Body of pancreas (tissue), 4 donors: ENCODE measurements around the gene TWSG1. TPM values are rescaled to one million over a fixed set of nuclear protein-coding genes. Genes with fewer than 3 reads are reported as not detected.

ENCODE experiments used
- ATAC-seq: fragments of 150-250 bp; one replicate; pipeline ENCODE4 v1.9.1; 2016
- DNase-seq, 4 donors: peaks; one replicate each; pipeline ENCODE4 v3.0.0-alpha.2; 2019
- H3K27ac ChIP-seq, 4 donors: fragments of 200-600 bp; sonication (generic); 1 replicate in 3 of 4; 2 replicates in 1 of 4; pipeline versions ENCODE4 v1.5.1 to v1.6.1; 2016 to 2019; ENCODE audit warnings: mild to moderate bottlenecking in 1 of 4, mixed read lengths in 1 of 4, moderate library complexity in 1 of 4
- H3K27me3 ChIP-seq, 2 donors: fragments of 200-600 bp; sonication (generic); one replicate each; pipeline ENCODE4 v1.6.0; 2016; ENCODE audit warnings: mild to moderate bottlenecking in 1 of 2
- H3K36me3 ChIP-seq, 2 donors: fragments of 200-600 bp; sonication (generic); replicated peaks in 1 of 2; 2 replicates each; pipeline ENCODE4 v1.5.1; 2016; ENCODE audit warnings: low read depth in 2 of 2; ENCODE audit not compliant: insufficient read depth in 1 of 2
- H3K4me1 ChIP-seq: fragments of 200-600 bp; sonication (generic); one replicate; pipeline ENCODE4 v1.6.0; 2016
- H3K4me3 ChIP-seq, 2 donors: fragments of 200-600 bp; sonication (generic); 1 replicate in 1 of 2; 2 replicates in 1 of 2; pipeline ENCODE4 v1.5.1; 2016 to 2019
- H3K9me3 ChIP-seq, 3 donors: fragments of 200-600 bp; sonication (generic); 1 replicate in 2 of 3; 2 replicates in 1 of 3; pipeline ENCODE4 v1.5.1; 2016
- POLR2A ChIP-seq, 3 donors: fragments of 450-650 bp; IDR thresholded peaks; one replicate each; pipeline ENCODE4 v1.6.1; 2016; ENCODE audit warnings: antibody characterized with exemption in 3 of 3, mild to moderate bottlenecking in 2 of 3
- WGBS, 2 donors: methylation state at CpG; one replicate each; pipeline ENCODE4 v1.1.5; 2017; 5-methylcytosine and 5-hydroxymethylcytosine counted together
- intact Hi-C: fragments of 100-400 bp; cut with DNase I; formaldehyde crosslinking; loops from one replicate; pipeline ENCODE4 v1.15.1; 2023
- total RNA-seq, 2 donors: library from RNA; depleted of rRNA; stranded (reverse); fragments of >200 nt; gene quantifications; one replicate each; pipeline ENCODE4 v1.1.0, GENCODE V29; 2016
- TF ChIP-seq, protein P1 (sequence below), 7 experiments: fragments of 450-650 bp in 4 of 7; fragments of 200-600 bp in 3 of 7; sonication (generic) in 3 of 7; IDR thresholded peaks; one replicate each; pipeline ENCODE4 v1.5.1; 2016 to 2019; ENCODE audit warnings: antibody characterized with exemption in 7 of 7

The TWSG1 gene
- total RNA-seq, 2 donors from 2014 or later: 9.2 to 11.4 TPM

GRCh38 chr18:9304388-9305070 lies 30.0 kb upstream of the TWSG1 start:
- ATAC-seq: no peak
- H3K4me3 ChIP-seq: no peak overlapping the region
- no peak for DNase-seq
- intact Hi-C loops: no loop called here
- no peaks in the 10 kb centered on the region for H3K36me3 ChIP-seq
- no peaks in the 10 kb centered on the region for H3K27me3 ChIP-seq
- no peaks in the 10 kb centered on the region for H3K9me3 ChIP-seq
- no peak for TF ChIP-seq POLR2A (IDR thresholded peaks at IDR 0.05)
- TF ChIP-seq, protein P1, sequence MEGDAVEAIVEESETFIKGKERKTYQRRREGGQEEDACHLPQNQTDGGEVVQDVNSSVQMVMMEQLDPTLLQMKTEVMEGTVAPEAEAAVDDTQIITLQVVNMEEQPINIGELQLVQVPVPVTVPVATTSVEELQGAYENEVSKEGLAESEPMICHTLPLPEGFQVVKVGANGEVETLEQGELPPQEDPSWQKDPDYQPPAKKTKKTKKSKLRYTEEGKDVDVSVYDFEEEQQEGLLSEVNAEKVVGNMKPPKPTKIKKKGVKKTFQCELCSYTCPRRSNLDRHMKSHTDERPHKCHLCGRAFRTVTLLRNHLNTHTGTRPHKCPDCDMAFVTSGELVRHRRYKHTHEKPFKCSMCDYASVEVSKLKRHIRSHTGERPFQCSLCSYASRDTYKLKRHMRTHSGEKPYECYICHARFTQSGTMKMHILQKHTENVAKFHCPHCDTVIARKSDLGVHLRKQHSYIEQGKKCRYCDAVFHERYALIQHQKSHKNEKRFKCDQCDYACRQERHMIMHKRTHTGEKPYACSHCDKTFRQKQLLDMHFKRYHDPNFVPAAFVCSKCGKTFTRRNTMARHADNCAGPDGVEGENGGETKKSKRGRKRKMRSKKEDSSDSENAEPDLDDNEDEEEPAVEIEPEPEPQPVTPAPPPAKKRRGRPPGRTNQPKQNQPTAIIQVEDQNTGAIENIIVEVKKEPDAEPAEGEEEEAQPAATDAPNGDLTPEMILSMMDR (IDR thresholded peaks at IDR 0.05): no peak
- 85 to 90% methylated on average over 6 of the region's 6 CpGs for WGBS, 2 donors
- no peak overlapping the region for H3K27ac ChIP-seq
- H3K4me1 ChIP-seq: no peaks in the 10 kb centered on the region

GRCh38 chr18:9319333-9319732 lies 15.2 kb upstream of the TWSG1 start:
- 42 to 61% methylated on average over 1 of the region's 1 CpG for WGBS, 2 donors
- TF ChIP-seq, protein P1 (IDR thresholded peaks at IDR 0.05): no peak
- TF ChIP-seq POLR2A (IDR thresholded peaks at IDR 0.05): no peak

DNA sequence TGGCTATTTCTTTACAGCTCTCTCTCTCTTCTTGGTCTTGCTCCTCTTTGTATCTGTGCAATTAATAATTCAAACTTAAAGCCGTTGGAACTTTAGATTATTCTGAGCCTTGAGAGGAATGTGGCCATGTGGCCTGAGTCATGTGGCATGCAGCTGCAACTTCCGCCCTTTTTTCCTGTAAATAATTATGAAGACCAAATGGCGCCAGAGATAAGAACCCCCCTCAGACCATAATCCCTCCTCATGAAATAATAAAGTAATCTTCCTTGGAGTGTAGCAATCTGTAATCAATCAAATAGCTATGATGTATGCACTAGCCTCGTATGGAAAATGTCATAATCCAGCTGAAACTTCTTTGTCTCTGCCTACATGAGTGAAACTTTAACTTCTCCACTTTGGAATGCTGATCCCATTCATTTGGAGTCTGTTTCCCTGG lies 13.5 kb upstream of the TWSG1 start:
- Histone ChIP-seq H3K36me3 (no peaks in the 10 kb centered on the region), H3K9me3 (no peaks in the 10 kb centered on the region), H3K4me1 (no peaks in the 10 kb centered on the region), H3K27ac (no peak overlapping the region), H3K27me3 (no peaks in the 10 kb centered on the region), H3K4me3 (no peak overlapping the region)
- no peak for TF ChIP-seq POLR2A (IDR thresholded peaks at IDR 0.05)
- TF ChIP-seq, protein P1 (IDR thresholded peaks at IDR 0.05): no peak
- intact Hi-C loops: no loop called here
- DNase-seq (no peak), ATAC-seq (no peak)
- WGBS, 2 donors: 16 to 26% methylated on average over 4 of the region's 4 CpGs

More at GRCh38 chr18:9319333-9319732, 15.2 kb upstream of the TWSG1 start:
- H3K9me3 ChIP-seq: no peaks in the 10 kb centered on the region
- H3K4me3 ChIP-seq: no peak overlapping the region
- H3K36me3 ChIP-seq: no peaks in the 10 kb centered on the region
- no peak overlapping the region for H3K27ac ChIP-seq
- no peaks in the 10 kb centered on the region for H3K27me3 ChIP-seq
- intact Hi-C loops: no loop called here
- ATAC-seq (no peak), DNase-seq (no peak)
- H3K4me1 ChIP-seq: no peaks in the 10 kb centered on the region

DNA sequence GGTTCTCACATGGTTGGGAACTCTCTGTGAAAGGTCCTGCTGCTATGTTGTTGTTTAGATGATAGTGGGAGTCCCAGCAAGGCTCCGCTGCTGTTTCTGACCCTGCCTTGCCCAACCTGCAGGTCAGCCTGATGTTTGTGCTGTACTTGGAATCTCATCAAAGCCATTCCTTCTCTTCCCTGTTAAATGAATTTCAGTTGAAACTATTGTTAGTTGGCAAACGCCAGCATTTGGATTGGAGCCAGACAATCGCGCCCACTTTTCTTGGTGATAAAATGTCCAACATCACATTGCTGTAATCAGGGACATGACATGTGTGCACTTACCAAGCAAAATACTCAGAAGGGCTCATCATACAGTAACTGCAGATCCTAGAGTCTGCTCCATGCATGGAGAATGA lies 12.8 kb upstream of the TWSG1 start:
- no peak for ATAC-seq
- Histone ChIP-seq H3K27ac (no peak overlapping the region), H3K4me3 (no peak overlapping the region), H3K9me3 (no peaks in the 10 kb centered on the region), H3K4me1 (no peaks in the 10 kb centered on the region), H3K36me3 (no peaks in the 10 kb centered on the region), H3K27me3 (no peaks in the 10 kb centered on the region)
- intact Hi-C loops: no loop called here
- TF ChIP-seq, protein P1 (IDR thresholded peaks at IDR 0.05): no peak
- TF ChIP-seq POLR2A (IDR thresholded peaks at IDR 0.05): no peak
- DNase-seq: no peak
- WGBS, 2 donors: 46 to 51% methylated on average over 4 of the region's 4 CpGs

- H3K36me3 ChIP-seq: no peaks in the 10 kb centered on the region
- H3K4me1 ChIP-seq: no peaks in the 10 kb centered on the region
- DNase-seq: no peak
- no peak for TF ChIP-seq POLR2A (IDR thresholded peaks at IDR 0.05)
- TF ChIP-seq, protein P1 (IDR thresholded peaks at IDR 0.05): no peak
- ATAC-seq: no peak
- no peak overlapping the region for H3K27ac ChIP-seq
- H3K27me3 ChIP-seq: no peaks in the 10 kb centered on the region
- no peak overlapping the region for H3K4me3 ChIP-seq
- WGBS, 2 donors: 84 to 86% methylated on average over 2 of the region's 2 CpGs
- intact Hi-C loops: no loop called here
- H3K9me3 ChIP-seq: no peaks in the 10 kb centered on the region
These were observed 11.8 kb upstream of the TWSG1 start for GRCh38 chr18:9322744-9323143.
